Limb (tissue), 2 donors: ENCODE measurements around the gene ATG3.
"Not testable (repeated sequence)": the region's sequence is repeated elsewhere in the genome, so short reads cannot be mapped to it uniquely, and the experiment has no call there.

ENCODE experiments used
- DNase-seq, 2 donors: peaks; one replicate each; pipeline ENCODE4 v3.0.0-alpha.2; 2016; ENCODE audit errors: extremely low spot score in 2 of 2

ATG3 gene

DNA sequence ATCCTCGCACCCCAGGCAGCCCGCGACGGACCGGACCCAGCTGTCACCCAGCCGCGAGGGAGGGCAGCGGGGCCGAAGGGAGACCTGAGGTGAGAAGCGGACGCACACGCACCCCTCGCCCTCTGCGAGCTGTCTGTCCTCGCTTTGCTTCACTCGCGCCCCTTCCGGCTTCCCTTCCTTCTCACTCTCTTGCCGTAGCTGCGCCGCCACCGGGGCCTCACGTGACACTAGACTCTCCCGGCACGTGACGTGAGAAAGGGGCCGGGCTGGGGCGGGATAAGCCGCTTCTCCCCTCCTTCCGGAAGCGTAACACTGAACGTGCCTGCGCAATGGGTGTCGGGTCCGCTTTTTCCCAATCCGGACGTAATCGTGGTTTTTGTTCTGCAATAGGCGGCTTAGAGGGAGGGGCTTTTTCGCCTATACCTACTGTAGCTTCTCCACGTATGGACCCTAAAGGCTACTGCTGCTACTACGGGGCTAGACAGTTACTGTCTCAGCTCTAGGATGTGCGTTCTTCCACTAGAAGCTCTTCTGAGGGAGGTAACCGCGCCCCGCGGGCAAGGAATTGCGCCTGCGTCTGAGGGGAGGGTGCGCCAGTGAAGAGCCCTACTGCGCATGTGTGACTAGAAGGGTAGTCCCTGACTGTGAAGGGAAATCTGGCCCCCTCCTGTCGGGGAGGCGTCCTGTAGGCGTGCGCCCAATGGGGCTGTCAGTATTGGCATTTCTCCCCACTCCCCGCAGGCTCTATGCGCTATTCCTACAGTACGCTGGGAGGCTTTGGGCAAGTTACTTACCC, at the start of gene ATG3, which contains the start of gene SLC35A5:
Gene ATG3 (minus strand): TSS at position 229 of the 796 bp plus-strand sequence. CDS start 434 bp downstream, outside the sequence.
Gene SLC35A5 (plus strand): TSS at position 312 of the 796 bp plus-strand sequence. CDS start 1,359 bp downstream, outside the sequence.
- DNase-seq: peak; percentile 98 to 100

DNA sequence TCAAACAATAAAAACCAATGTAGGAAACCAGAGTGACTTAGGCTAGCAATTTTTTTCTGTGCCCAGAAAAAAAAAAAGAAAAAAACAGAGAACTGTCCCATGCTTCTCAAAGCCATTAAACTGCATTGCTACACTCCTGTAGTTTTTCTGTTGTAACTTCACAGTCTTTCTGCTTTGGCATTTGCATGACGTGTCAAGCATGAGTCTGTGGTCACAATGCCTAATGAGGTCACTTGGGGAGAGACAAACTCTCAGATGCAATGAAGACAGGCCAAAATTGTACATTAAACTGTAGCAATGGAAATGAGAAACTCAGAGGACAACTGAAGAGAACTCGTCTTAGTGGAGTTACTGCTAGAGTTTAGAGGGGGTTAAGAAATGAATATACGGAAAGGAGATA, 48.4 kb upstream of the ATG3 start:
- DNase-seq: no peak

DNA sequence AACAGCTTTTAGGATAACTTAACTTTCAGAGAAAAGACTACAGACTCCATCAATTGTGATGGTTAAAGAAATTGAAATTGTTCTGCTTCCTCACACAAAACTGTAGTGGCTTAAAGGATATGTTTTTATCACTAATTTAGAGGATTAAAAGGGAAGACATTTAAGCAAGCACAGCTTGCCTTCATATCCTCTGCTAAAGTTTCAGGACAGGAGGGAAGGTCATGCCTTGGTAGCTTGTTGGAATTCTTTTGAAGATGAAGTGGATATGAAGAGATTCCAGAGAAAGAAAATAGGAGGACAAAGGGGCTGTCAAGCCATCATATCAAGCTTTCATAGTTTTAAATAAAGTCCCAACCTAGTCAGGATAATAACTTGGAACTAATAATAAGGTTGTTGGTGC, 46.1 kb upstream of the ATG3 start:
- DNase-seq: no peak

GRCh38 chr3:112606098-112606497, 44.3 kb upstream of the ATG3 start:
- no peak for DNase-seq

DNA sequence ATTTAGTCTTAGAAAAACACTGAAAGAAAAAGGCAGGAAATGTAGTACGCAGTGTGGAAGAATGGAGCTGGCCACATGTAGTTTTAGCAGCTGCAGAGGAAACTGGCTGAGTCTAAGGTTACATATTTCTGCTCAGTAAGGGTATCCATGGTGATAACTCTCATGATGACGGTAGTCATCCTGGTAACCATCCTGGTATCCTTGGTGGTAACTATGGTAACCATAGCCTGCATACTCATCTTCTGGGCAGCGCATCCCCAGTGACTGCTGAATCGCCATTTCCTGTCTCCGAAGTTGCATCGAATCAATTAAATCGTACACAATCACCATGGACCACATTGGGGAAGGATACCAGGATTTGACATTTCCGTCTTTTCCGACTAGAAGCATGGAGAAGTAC, 43.5 kb upstream of the ATG3 start:
- DNase-seq: peak; percentile 60 to 64

DNA sequence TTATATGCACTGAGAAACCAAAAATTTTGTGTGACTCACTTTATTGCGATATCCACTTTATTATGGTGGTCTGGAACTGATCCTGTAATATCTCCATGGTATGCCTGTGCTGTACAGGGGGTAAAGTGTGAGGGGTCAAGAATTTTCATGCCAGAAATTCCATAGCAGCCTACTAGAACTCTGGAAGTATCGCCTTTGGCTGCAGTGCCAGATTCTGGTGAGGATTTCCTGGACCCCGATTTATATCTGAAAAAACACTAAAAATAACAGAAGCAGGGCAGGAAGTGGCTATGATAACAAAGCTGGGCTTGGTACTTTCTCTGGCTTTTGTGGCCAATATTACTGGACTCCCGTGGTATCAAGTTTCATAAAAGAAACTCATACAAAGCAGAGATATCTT, 42.8 kb upstream of the ATG3 start:
- peak in 1 of 2 donors; percentile 8 for DNase-seq

DNA sequence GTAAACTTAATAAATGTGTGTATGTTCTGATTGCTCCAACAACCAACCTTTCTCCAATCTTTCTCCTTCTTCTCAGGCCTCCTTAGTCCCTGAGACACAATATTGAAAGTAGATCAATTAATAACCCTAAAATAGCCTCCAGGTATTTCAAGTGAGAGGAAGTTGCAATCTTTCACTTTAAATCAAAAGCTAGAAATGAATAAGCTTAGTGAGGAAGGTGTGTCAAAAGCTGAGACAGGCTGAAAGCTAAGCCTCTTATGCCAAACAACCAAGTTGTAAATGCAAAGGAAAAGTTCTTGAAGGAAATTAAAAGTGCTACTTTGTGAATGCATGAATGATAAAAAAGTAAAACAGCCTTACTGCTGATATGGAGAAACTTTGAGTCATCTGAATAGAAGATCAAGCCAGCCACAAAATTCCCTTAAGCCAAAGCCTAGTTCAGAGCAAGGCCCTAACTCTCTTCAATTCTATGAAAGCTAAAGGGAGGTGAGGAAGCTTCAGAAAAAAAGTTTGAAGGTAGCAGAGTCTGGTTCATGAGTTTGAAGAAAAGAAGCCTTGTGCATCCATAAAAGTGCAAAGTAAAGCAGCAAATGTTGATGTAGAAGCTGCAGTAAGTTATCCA, 40.6 kb upstream of the ATG3 start:
- DNase-seq: no peak

GRCh38 chr3:112598731-112599130, 37.0 kb upstream of the ATG3 start:
- no peak for DNase-seq

DNA sequence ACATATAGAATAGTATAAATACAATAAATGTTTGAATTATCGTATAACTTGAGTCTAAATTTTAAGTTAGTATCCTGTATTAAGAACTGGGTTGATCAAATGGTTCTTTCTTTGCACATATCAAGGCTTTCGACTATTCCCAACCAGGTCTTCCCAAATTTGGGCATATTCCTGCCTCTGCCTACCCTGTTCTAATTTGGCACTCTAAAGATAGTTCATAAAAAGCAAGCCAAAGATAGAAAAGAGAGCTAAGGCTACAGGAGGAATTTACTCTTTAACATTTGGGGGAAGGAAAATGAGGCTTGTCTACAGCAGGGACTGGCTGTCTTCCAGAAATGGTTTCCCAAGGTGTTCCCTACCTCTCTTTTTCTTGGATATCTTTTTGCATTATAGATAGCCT, 36.2 kb upstream of the ATG3 start:
- no peak for DNase-seq

- DNase-seq: no peak
Measured at GRCh38 chr3:112594856-112595255, 33.1 kb upstream of the ATG3 start.

- DNase-seq: no peak
Measured at GRCh38 chr3:112593258-112593657, 31.5 kb upstream of the ATG3 start.

DNA sequence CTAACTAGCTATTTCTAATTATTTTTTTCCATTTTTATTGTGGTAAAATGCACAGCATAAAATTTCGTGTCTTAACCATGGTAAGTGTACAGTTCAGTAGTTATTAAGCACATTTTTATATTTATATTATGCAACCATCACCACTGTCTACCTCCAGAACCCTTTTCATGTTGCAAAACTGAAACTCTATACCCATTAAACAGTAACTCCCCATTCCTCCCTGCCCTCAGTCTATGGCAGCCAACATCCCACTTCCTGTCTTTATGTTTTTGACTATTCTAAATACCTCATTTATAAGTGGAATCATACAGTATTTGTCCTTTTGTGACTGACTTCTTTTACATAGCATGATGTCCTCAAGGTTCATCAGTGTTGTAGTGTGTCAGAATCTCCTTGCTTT, 25.6 kb upstream of the ATG3 start:
- no peak for DNase-seq

DNA sequence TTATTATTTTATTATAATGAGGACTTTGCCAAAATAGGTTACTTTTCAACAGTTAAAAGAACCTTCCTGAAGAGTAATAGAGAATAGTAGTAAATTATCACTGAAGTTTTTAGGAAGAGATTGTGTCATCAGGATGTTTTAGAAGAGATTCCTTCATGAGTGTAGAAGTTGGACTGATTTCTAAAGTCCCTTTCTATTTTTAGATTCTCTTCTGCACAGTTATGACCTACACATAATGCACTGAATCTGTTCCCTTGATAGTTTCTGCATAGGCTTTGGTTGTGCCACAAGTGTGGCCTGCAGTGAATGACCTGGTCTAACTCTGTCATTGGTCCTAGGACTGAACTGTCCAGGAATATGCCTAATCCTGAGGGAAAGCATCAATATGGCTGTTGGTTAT, 24.0 kb upstream of the ATG3 start:
- DNase-seq: no peak

DNA sequence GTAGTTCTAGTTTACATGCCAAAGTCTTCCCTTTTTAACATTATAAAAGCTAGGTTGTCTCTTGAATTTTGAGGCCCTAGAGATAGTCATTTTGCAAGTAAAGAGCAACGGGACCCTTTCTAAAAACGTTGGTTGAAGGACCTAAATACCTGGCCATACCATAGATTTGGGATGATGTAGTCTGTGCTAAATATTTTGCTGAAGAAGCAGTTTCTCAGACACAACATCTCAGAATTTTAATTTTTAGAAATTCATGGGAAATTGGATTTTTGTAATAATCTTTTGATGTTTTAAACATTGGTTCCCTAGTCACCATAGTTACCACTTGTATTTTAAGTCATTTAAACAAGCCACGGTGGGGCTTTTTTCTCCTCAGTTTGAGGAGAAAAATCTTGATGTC, 21.3 kb upstream of the ATG3 start:
- no peak for DNase-seq

- peak; percentile 59 to 74 for DNase-seq
Measured at GRCh38 chr3:112582244-112582874, 20.6 kb upstream of the ATG3 start.

GRCh38 chr3:112579697-112580096, 17.9 kb upstream of the ATG3 start:
- DNase-seq: no peak

DNA sequence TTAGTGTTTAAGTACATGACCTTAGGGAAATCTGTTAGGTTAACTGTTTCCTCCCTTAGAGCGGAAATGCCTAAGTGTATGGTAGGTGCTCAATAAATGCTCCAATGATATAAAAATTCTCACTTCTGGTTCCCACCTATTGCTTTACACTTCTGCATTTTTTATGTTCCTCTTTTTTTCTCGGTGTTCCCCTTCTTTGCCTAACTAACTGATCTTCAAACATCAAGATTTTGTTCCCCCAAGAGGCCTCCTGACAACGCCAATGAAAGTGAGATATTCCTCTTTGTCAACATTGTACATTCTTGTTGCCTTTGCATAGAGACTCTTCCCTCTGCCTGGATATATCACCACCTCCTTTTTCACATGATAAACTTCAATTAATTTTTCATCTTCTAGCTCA, 17.5 kb upstream of the ATG3 start:
- DNase-seq: no peak

DNA sequence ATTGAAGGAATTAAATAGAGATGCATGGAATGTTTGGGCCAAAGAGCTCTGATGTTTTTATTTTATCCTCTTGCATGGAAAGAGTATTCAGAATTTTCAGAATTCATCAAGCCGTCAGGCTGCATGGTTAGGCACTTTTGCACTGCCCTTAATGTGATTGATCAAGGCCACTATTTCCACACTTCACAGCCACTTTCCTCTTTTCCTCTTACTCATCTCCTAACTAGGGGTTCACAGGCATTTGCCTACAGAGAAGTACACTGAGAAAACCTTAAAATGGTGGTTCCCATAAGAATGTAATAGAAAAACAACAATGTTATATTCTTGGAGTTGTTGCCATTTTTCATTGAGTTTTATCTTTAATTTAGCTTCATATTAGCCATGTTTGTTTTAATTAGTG, 10.9 kb upstream of the ATG3 start:
- no peak for DNase-seq

DNA sequence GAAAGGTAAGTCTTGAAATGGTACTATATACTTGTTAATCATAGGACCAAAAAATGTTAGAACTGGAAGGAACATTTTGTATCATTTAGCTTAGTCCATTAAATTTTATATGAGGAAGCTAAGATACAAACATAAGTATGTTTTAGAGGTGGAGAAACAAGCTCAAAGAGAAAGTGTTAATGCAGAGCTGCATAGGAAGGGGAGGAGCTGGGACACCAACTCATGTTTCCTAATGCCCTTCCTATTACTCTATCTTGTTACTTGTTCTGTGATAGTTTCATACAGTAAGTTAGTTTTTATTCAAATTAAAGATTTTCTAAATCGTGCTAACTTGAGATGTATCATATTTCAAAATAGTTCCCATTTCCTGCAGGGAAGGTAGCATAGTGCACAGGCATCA, 7.5 kb upstream of the ATG3 start:
- DNase-seq: no peak

GRCh38 chr3:112568642-112569041, 6.9 kb upstream of the ATG3 start:
- no peak for DNase-seq

GRCh38 chr3:112564940-112565305, 3.2 kb upstream of the ATG3 start:
- no peak for DNase-seq

DNA sequence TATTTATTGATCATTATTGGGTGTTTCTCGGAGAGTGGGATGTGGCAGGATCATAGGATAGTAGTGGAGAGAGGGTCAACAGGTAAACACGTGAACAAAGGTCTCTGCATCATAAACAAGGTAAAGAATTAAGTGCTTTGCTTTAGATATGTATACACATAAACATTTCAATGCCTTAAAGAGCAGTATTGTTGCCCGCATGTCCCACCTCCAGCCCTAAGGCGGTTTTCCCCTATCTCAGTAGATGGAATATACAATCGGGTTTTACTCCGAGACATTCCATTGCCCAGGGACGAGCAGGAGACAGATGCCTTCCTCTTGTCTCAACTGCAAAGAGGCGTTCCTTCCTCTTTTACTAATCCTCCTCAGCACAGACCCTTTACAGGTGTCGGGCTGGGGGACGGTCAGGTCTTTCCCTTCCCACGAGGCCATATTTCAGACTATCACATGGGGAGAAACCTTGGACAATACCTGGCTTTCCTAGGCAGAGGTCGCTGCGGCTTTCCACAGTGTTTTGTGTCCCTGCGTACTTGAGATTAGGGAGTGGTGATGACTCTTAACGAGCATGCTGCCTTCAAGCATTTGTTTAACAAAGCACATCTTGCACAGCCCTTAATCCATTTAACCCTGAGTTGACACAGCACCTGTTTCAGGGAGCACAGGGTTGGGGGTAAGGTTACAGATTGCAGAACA, 2.6 kb upstream of the ATG3 start:
- not testable (repeated sequence) for DNase-seq
